GM18526 (cell line): Measurements from ENCODE around the gene UBQLN2.

Source experiments
- POLR2A ChIP-seq: IDR thresholded peaks from 3 replicates; pipeline ENCODE4 v1.6.1; 2011; ENCODE audit not compliant: insufficient read length; ENCODE audit errors: extremely low read depth

Gene UBQLN2

DNA sequence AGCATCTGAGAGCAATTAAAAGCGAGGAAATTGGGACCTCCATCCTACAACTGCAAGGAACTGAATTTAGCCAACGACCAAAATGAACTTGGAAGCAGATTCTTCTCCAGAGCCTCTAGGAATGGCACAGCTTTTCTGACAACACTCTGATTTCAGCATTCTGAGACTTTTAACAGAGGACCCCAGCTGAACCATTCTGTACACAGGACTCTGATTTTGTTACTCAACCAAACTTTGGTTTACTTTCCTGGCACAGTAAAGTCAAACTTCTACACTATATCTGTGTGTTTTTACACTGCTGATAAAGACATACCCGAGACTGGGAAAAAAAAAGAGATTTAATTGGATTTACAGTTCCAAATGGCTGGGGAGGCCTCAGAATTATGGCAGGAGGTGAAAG is 37.6 kb downstream of the UBQLN2 start:
- no peak for TF ChIP-seq POLR2A

DNA sequence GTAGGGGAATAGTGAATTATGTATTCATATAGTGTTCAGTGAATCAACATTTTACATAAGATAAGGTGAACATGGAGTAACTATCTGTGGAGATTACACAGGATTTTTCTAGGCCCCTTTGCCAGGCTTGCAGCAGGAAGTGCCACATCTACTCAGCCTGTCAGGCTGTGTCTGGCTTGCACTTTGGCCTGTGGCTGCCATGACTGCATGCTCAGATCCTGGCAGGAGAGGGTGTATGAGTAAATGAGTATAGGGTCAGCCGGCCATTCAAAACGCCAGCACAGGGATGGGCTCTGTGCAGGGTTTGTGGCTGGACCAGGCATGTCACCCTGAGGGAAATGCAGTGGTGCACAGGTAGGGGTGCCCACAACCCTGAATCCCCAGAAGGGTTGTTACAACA is 51.9 kb downstream of the UBQLN2 start:
- TF ChIP-seq POLR2A, result no peak
